A549 (cell line): Measurements from ENCODE around the gene LUC7L2.

Experiments used
- BCL3 ChIP-seq: fragments of >200 bp; sonication (Bioruptor Twin); formaldehyde crosslinking; IDR thresholded peaks from 3 replicates; pipeline ENCODE4 v1.6.1; 2016
- POLR2AphosphoS2 ChIP-seq: conservative IDR thresholded peaks from 2 replicates; pipeline ENCODE4 v1.6.1; 2012; ENCODE audit warnings: low read length, improper control_type of control experiment, inconsistent platforms
- REST ChIP-seq: fragments of 200-600 bp; sonication (generic); IDR thresholded peaks from 2 replicates; pipeline ENCODE4 v1.6.1; 2016; ENCODE audit warnings: antibody characterized with exemption, mild to moderate bottlenecking, moderate library complexity
- RFX5 ChIP-seq: fragments of 450-650 bp; IDR thresholded peaks from 2 replicates; pipeline ENCODE4 v1.7.1; 2014; ENCODE audit warnings: antibody characterized with exemption, mild to moderate bottlenecking, moderate library complexity
- ZSCAN20 ChIP-seq: fragments of 250-450 bp; sonication (Bioruptor Pico); IDR thresholded peaks from 2 replicates; pipeline ENCODE4 v1.8.0; 2022; ENCODE audit warnings: mild to moderate bottlenecking, moderate library complexity

- TF ChIP-seq ZSCAN20 (CRISPR knock-in tag) (no peak), REST (no peak; the same call in 1 of the 2 replicates), POLR2AphosphoS2 (no peak), RFX5 (no peak), BCL3 (no peak)
Observed at GRCh38 chr7:139340808-139341057, 19.0 kb upstream of the LUC7L2 start.
